K562 (cell line): Measurements from ENCODE around the gene ZNF800. TPM values are rescaled to one million over a fixed set of nuclear protein-coding genes. Genes with fewer than 3 reads are reported as not detected.

Source experiments
- ATAC-seq: fragments of 200-7000 bp; cut with Tn5 transposase; 3 replicates; pipeline ENCODE4 v1.9.1; 2020; ENCODE audit warnings: moderate library complexity
- BruUV-seq: library from RNA; stranded (reverse); fragments of 400-500 nt; replicated peaks from 2 replicates; lab custom pipeline; 2021; lab: Mats Ljungman, UMichigan
- CTCF ChIA-PET: fragments of 300-600 bp; formaldehyde crosslinking; extraction: SDS; loops from one replicate; lab custom pipeline; 2021; ENCODE audit warnings: low intra/inter-chr PET ratio; lab: Yijun Ruan, JAX
- POLR2A ChIA-PET: fragments of 300-600, 350-650 bp; sonication (Branson Sonifier 250); formaldehyde crosslinking; extraction: SDS; loops from one replicate; lab custom pipeline; 2021; ENCODE audit warnings: antibody characterized with exemption, inconsistent platforms; lab: Yijun Ruan, JAX
- DNase-seq, 4 experiments: peaks; one replicate each; pipeline versions ENCODE4 v3.0.0 to v3.0.0-alpha.2; 2011 to 2018; ENCODE audit warnings: low spot score in 3 of 4, mixed read lengths in 3 of 4; ENCODE audit errors: extremely low read depth in 1 of 4
- FAIRE-seq: peaks from 2 replicates; lab custom pipeline; 2011; peaks lifted over from hg19 to GRCh38; lab: Jason Lieb, UNC
- H2AFZ ChIP-seq: 2 replicates; pipeline ENCODE4 v1.6.0; 2011; ENCODE audit warnings: low read depth, low read length, control low read depth, inconsistent platforms
- H3K27ac ChIP-seq: fragments of 200-600 bp; 3 replicates; pipeline ENCODE4 v1.8.0; 2011; ENCODE audit warnings: low read depth, mild to moderate bottlenecking, control low read depth, inconsistent platforms, low read length, moderate library complexity, mixed read lengths; ENCODE audit errors: extremely low read depth
- H3K27me3 ChIP-seq, 2 experiments: fragments of 300-600 bp in 1 of 2; 2 replicates in 1 of 2; 3 replicates in 1 of 2; pipeline versions ENCODE4 v1.6.0 to v1.8.0; 2011; ENCODE audit warnings: inconsistent platforms in 2 of 2, low read length in 2 of 2, mild to moderate bottlenecking in 1 of 2, mixed read lengths in 1 of 2, moderate library complexity in 1 of 2; ENCODE audit not compliant: control insufficient read depth in 2 of 2, insufficient read depth in 2 of 2
- H3K36me3 ChIP-seq: fragments of 300-600 bp; 3 replicates; pipeline ENCODE4 v1.8.0; 2011; ENCODE audit warnings: mild to moderate bottlenecking, low read length, inconsistent platforms; ENCODE audit not compliant: control insufficient read depth, insufficient read depth
- H3K4me1 ChIP-seq, 2 experiments: fragments of 200-600 bp in 1 of 2; replicated peaks in 1 of 2; 2 replicates in 1 of 2; 3 replicates in 1 of 2; pipeline versions ENCODE4 v1.5.1 to v1.8.0; 2011; ENCODE audit warnings: inconsistent platforms in 2 of 2, low read length in 2 of 2, mild to moderate bottlenecking in 1 of 2, mixed read lengths in 1 of 2, moderate library complexity in 1 of 2; ENCODE audit not compliant: control insufficient read depth in 2 of 2, insufficient read depth in 2 of 2
- H3K4me2 ChIP-seq: 2 replicates; pipeline ENCODE4 v1.6.1; 2011; ENCODE audit warnings: low read length, control low read depth, inconsistent platforms, mixed read lengths; ENCODE audit not compliant: insufficient read depth
- H3K4me3 ChIP-seq: fragments of 200-600 bp; sonication (generic), shearing (Covaris generic); 2 replicates; pipeline ENCODE4 v1.5.1; 2016; ENCODE audit warnings: control low read depth, inconsistent platforms
- H3K79me2 ChIP-seq: fragments of 200-600 bp; 3 replicates; pipeline ENCODE4 v1.8.0; 2011; ENCODE audit warnings: low read length, inconsistent platforms; ENCODE audit not compliant: control insufficient read depth, insufficient read depth
- H3K9ac ChIP-seq, 2 experiments: 2 replicates each; pipeline versions ENCODE4 v1.6.0 to v1.6.1; 2011; ENCODE audit warnings: low read depth in 2 of 2, low read length in 2 of 2, control low read depth in 1 of 2, inconsistent platforms in 1 of 2, mild to moderate bottlenecking in 1 of 2, mixed read lengths in 1 of 2; ENCODE audit not compliant: insufficient read depth in 1 of 2
- H3K9me1 ChIP-seq: one replicate; pipeline ENCODE4 v1.6.0; 2011; ENCODE audit warnings: inconsistent platforms, mild to moderate bottlenecking, low read length, moderate library complexity; ENCODE audit not compliant: control insufficient read depth, insufficient read depth
- H3K9me3 ChIP-seq: replicated peaks from 2 replicates; pipeline ENCODE4 v1.5.1; 2011; ENCODE audit warnings: low read depth, low read length, inconsistent platforms; ENCODE audit not compliant: control insufficient read depth, insufficient read depth
- H4K20me1 ChIP-seq: replicated peaks from 2 replicates; pipeline ENCODE4 v1.6.1; 2011; ENCODE audit warnings: low read length, inconsistent platforms, mixed read lengths; ENCODE audit not compliant: control insufficient read depth, insufficient read depth
- MAFG ChIP-seq: fragments of 450-650 bp; conservative IDR thresholded peaks from 2 replicates; pipeline ENCODE4 v1.6.1; 2016; ENCODE audit warnings: missing genetic modification characterization, missing compliant biosample characterization
- NFRKB ChIP-seq: fragments of 450-650 bp; IDR thresholded peaks from 2 replicates; pipeline ENCODE4 v1.6.1; 2016; ENCODE audit warnings: low read depth
- RBM15 ChIP-seq: fragments of 200-400 bp; formaldehyde crosslinking; IDR thresholded peaks from 2 replicates; pipeline ENCODE4 v1.6.1; 2018; ENCODE audit warnings: mild to moderate bottlenecking, low read length, moderate library complexity; ENCODE audit not compliant: insufficient read depth
- SAFB ChIP-seq: fragments of 200-400 bp; formaldehyde crosslinking; IDR thresholded peaks from 2 replicates; pipeline ENCODE4 v1.6.1; 2017; ENCODE audit warnings: low read depth, low read length, borderline replicate concordance
- ZNF778 ChIP-seq: fragments of 450-650 bp; formaldehyde crosslinking; IDR thresholded peaks from 2 replicates; pipeline ENCODE4 v1.4.0; 2020; ENCODE audit warnings: mild to moderate bottlenecking, moderate library complexity
- WGBS: fragments of 100-300 bp; shearing (Covaris generic); methylation state at CpG from one replicate; pipeline ENCODE4 v1.1.6; 2016; ENCODE audit warnings: low coverage, mixed read lengths; ENCODE audit not compliant: insufficient coverage; ENCODE audit errors: missing lambda C conversion rate; 5-methylcytosine and 5-hydroxymethylcytosine counted together
- in situ Hi-C: fragments of 300-500 bp; cut with MboI; formaldehyde crosslinking; loops from 4 replicates; pipeline ENCODE4 v1.15.0; 2018; ENCODE audit warnings: inconsistent platforms, mixed read lengths
- intact Hi-C: fragments of 100-400 bp; cut with micrococcal nuclease; formaldehyde crosslinking; loops from 2 replicates; pipeline ENCODE4 v1.14.2; 2022
- polyA plus RNA-seq, 8 experiments: library from polyadenylated mRNA; depleted of rRNA in 4 of 8; stranded (reverse) in 5 of 8; unstranded in 3 of 8; fragments of >200 nt; fragmentation: Nextera tagmentation in 2 of 8; fragmentation: Illumina TruSeq in 1 of 8; extraction: Ambion mirVana in 2 of 8; extraction: Trizol in 1 of 8; gene quantifications; 2 replicates each; pipeline versions ENCODE4 v1.2.1 to v1.2.3, GENCODE V29; 2011 to 2014; ENCODE audit warnings: inconsistent platforms in 1 of 8, missing spikeins in 1 of 8
- total RNA-seq, 7 experiments: library from RNA; depleted of rRNA in 6 of 7; stranded (reverse); fragments of >200 nt in 6 of 7; fragmentation: Illumina TruSeq in 2 of 7; extraction: Trizol in 2 of 7; gene quantifications; 2 replicates each; pipeline versions ENCODE4 v1.2.1 to v1.2.3, GENCODE V29; 2011 to 2021; ENCODE audit warnings: low replicate concordance in 1 of 7
- TF ChIP-seq, protein P1 (sequence below): fragments of 450-650 bp; IDR thresholded peaks from 2 replicates; pipeline ENCODE4 v1.6.1; 2018; ENCODE audit not compliant: partially characterized antibody
- TF ChIP-seq, protein P2 (sequence below): fragments of 450-650 bp; IDR thresholded peaks from 2 replicates; pipeline ENCODE4 v1.6.1; 2016
- TF ChIP-seq, protein P3 (sequence below), 2 experiments: fragments of 450-650 bp in 1 of 2; IDR thresholded peaks; 2 replicates each; pipeline ENCODE4 v1.6.1; 2011 to 2017; ENCODE audit warnings: low read depth in 2 of 2, antibody characterized with exemption in 1 of 2, borderline replicate concordance in 1 of 2, low read length in 1 of 2, mild to moderate bottlenecking in 1 of 2, mixed read lengths in 1 of 2; ENCODE audit not compliant: control insufficient read depth in 1 of 2
- TF ChIP-seq, protein P4 (sequence below), 2 experiments: fragments of 450-650 bp; conservative IDR thresholded peaks; 2 replicates each; pipeline ENCODE4 v1.6.1; 2017; ENCODE audit warnings: mild to moderate bottlenecking in 2 of 2, moderate library complexity in 2 of 2

ZNF800 gene
- total and polyA plus RNA-seq, 9 of the 15 experiments (the other 6 are each of a cell fraction or from before 2014, with no cell fraction given), result 7.5 to 58.3 (median 33.4) TPM

DNA sequence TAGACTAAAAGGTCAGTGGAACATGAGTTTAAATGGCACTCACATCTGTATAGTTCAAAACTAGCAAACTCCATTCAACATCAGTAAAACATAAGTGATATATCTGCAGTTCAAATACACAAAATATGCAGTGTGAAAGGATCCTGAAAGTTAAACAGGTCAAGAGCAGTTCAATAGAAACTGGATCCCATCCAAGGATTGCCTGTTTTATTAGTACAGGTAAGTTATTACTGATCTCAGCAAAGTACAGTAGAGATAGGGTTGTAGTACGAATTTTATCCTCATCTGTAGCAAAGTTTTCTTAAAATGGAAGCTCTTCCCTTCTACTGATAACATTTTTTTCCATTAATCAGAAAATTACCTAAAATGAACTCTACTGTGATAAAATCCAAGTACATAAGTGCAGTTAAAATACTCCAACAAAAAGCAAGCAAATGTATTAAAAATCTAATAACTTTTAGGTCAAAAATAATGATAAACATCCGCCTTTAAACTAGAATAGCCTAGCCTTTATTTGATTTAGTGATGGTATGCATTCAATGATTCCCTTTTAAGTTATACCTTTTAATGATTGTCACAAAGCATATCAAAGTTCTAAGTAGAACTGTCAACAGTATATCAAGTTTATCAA is 2.2 kb downstream of the ZNF800 start:
- Histone ChIP-seq H3K9me1 (no peaks in the 10 kb centered on the region), H3K4me3 (peak overlapping the region; percentile 92), H3K4me2 (peak overlapping the region; percentile 58), H3K9ac (peak overlapping the region in 1 of 2 experiments; percentile 97; a peak in 3 of 4 replicates), H2AFZ (no peak overlapping the region), H3K27ac (peak overlapping the region; percentile 97; the same call in 1 of the 3 replicates), H3K36me3 (peaks cover 55% of the 10 kb centered on the region), H3K9me3 (no peaks in the 10 kb centered on the region), H4K20me1 (peaks cover 4% of the 10 kb centered on the region; the same call in 1 of the 2 replicates), H3K27me3 (no peaks in the 10 kb centered on the region), H3K4me1 (peaks cover 28 to 31% of the 10 kb centered on the region in 2 experiments), H3K79me2 (peaks cover 77% of the 10 kb centered on the region)
- POLR2A ChIA-PET, result interaction anchor here (1.3 kb wide), 1 partner anchor 22 kb away, joined by 3 read pairs; no protein-coding TSS in a partner anchor
- DNase-seq, result no peak
- no peak for FAIRE-seq
- ATAC-seq, result no peak
- 31% methylated on average over 2 of the region's 2 CpGs for WGBS
- CTCF ChIA-PET, result interaction anchor here (1.0 kb wide), 1 partner anchor 43 kb away, joined by 3 read pairs; no protein-coding TSS in a partner anchor
- in situ Hi-C loops, result no loop called here
- BruUV-seq, result no TSS peak
- intact Hi-C loops, result loop anchor here (2.0 kb wide), 1 partner anchor 42 kb away; no protein-coding TSS in a partner anchor
- no peak for TF ChIP-seq ZNF778 (CRISPR knock-in tag)
- TF ChIP-seq SAFB, result no peak
- TF ChIP-seq MAFG, result no peak
- TF ChIP-seq, protein P1, sequence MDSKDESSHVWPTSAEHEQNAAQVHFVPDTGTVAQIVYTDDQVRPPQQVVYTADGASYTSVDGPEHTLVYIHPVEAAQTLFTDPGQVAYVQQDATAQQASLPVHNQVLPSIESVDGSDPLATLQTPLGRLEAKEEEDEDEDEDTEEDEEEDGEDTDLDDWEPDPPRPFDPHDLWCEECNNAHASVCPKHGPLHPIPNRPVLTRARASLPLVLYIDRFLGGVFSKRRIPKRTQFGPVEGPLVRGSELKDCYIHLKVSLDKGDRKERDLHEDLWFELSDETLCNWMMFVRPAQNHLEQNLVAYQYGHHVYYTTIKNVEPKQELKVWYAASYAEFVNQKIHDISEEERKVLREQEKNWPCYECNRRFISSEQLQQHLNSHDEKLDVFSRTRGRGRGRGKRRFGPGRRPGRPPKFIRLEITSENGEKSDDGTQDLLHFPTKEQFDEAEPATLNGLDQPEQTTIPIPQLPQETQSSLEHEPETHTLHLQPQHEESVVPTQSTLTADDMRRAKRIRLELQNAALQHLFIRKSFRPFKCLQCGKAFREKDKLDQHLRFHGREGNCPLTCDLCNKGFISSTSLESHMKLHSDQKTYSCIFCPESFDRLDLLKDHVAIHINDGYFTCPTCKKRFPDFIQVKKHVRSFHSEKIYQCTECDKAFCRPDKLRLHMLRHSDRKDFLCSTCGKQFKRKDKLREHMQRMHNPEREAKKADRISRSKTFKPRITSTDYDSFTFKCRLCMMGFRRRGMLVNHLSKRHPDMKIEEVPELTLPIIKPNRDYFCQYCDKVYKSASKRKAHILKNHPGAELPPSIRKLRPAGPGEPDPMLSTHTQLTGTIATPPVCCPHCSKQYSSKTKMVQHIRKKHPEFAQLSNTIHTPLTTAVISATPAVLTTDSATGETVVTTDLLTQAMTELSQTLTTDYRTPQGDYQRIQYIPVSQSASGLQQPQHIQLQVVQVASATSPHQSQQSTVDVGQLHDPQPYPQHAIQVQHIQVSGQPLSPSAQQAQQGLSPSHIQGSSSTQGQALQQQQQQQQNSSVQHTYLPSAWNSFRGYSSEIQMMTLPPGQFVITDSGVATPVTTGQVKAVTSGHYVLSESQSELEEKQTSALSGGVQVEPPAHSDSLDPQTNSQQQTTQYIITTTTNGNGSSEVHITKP, result no peak
- TF ChIP-seq, protein P2, sequence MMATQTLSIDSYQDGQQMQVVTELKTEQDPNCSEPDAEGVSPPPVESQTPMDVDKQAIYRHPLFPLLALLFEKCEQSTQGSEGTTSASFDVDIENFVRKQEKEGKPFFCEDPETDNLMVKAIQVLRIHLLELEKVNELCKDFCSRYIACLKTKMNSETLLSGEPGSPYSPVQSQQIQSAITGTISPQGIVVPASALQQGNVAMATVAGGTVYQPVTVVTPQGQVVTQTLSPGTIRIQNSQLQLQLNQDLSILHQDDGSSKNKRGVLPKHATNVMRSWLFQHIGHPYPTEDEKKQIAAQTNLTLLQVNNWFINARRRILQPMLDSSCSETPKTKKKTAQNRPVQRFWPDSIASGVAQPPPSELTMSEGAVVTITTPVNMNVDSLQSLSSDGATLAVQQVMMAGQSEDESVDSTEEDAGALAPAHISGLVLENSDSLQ, result no peak
- no peak for TF ChIP-seq NFRKB
- TF ChIP-seq RBM15, result no peak
- TF ChIP-seq, protein P3, sequence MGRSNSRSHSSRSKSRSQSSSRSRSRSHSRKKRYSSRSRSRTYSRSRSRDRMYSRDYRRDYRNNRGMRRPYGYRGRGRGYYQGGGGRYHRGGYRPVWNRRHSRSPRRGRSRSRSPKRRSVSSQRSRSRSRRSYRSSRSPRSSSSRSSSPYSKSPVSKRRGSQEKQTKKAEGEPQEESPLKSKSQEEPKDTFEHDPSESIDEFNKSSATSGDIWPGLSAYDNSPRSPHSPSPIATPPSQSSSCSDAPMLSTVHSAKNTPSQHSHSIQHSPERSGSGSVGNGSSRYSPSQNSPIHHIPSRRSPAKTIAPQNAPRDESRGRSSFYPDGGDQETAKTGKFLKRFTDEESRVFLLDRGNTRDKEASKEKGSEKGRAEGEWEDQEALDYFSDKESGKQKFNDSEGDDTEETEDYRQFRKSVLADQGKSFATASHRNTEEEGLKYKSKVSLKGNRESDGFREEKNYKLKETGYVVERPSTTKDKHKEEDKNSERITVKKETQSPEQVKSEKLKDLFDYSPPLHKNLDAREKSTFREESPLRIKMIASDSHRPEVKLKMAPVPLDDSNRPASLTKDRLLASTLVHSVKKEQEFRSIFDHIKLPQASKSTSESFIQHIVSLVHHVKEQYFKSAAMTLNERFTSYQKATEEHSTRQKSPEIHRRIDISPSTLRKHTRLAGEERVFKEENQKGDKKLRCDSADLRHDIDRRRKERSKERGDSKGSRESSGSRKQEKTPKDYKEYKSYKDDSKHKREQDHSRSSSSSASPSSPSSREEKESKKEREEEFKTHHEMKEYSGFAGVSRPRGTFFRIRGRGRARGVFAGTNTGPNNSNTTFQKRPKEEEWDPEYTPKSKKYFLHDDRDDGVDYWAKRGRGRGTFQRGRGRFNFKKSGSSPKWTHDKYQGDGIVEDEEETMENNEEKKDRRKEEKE (IDR thresholded peaks at IDR 0.05; ENCODE audit: borderline replicate concordance in 1 of 2, control insufficient read depth in 1 of 2, low read depth in 2 of 2, low read length in 1 of 2), result no peak
- TF ChIP-seq, protein P4, sequence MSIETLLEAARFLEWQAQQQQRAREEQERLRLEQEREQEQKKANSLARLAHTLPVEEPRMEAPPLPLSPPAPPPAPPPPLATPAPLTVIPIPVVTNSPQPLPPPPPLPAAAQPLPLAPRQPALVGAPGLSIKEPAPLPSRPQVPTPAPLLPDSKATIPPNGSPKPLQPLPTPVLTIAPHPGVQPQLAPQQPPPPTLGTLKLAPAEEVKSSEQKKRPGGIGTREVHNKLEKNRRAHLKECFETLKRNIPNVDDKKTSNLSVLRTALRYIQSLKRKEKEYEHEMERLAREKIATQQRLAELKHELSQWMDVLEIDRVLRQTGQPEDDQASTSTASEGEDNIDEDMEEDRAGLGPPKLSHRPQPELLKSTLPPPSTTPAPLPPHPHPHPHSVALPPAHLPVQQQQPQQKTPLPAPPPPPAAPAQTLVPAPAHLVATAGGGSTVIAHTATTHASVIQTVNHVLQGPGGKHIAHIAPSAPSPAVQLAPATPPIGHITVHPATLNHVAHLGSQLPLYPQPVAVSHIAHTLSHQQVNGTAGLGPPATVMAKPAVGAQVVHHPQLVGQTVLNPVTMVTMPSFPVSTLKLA (conservative IDR thresholded peaks at IDR 0.05), result 0 out of 4 replicates have a peak, but pooled peaks of 1 of the 2 experiments have one; percentile 16
